LNCaP clone FGC (cell line): Measurements from ENCODE around the gene ATP5PD.

Experiments
- DNase-seq: peaks from one replicate; pipeline ENCODE4 v3.0.0-alpha.2; 2011; ENCODE audit warnings: low read depth
- H3K4me3 ChIP-seq: 2 replicates; pipeline ENCODE4 v1.5.1; 2011; ENCODE audit warnings: mild to moderate bottlenecking, low read depth, low read length, control low read depth
- TF ChIP-seq, protein P1 (sequence below): IDR thresholded peaks from 2 replicates; pipeline ENCODE4 v1.5.1; 2012; ENCODE audit warnings: mild to moderate bottlenecking; ENCODE audit not compliant: control insufficient read depth, insufficient read depth; ENCODE audit errors: extremely low read depth

The ATP5PD gene

GRCh38 chr17:75065562-75066151 lies 18.9 kb upstream of the ATP5PD start:
- DNase-seq, result no peak
- no peak overlapping the region for H3K4me3 ChIP-seq
- TF ChIP-seq, protein P1, sequence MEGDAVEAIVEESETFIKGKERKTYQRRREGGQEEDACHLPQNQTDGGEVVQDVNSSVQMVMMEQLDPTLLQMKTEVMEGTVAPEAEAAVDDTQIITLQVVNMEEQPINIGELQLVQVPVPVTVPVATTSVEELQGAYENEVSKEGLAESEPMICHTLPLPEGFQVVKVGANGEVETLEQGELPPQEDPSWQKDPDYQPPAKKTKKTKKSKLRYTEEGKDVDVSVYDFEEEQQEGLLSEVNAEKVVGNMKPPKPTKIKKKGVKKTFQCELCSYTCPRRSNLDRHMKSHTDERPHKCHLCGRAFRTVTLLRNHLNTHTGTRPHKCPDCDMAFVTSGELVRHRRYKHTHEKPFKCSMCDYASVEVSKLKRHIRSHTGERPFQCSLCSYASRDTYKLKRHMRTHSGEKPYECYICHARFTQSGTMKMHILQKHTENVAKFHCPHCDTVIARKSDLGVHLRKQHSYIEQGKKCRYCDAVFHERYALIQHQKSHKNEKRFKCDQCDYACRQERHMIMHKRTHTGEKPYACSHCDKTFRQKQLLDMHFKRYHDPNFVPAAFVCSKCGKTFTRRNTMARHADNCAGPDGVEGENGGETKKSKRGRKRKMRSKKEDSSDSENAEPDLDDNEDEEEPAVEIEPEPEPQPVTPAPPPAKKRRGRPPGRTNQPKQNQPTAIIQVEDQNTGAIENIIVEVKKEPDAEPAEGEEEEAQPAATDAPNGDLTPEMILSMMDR, result no peak

GRCh38 chr17:75064867-75065561 lies 18.2 kb upstream of the ATP5PD start:
- no peak overlapping the region for H3K4me3 ChIP-seq
- no peak for DNase-seq
- TF ChIP-seq, protein P1, result no peak

DNA sequence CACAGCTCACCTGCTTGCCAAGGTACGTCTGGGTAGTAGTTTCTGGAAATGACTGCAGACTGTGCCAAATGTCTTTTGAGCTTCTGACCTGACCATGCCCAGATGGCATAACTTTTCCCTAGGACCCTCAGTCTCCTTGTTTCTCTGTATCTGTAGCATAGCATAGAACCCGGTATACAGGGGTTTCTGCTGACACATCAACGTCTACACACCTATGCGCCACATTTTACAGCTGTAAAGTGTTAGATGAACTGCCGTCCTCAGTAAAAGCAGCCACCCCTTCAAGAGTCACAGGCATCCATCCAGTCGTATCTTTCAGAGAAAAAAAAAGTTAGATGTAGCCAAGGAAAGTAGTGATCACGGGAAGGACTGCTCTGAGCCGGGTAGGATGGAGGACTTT lies 17.7 kb upstream of the ATP5PD start:
- no peak for DNase-seq
- H3K4me3 ChIP-seq, result no peak overlapping the region
- TF ChIP-seq, protein P1, result no peak

DNA sequence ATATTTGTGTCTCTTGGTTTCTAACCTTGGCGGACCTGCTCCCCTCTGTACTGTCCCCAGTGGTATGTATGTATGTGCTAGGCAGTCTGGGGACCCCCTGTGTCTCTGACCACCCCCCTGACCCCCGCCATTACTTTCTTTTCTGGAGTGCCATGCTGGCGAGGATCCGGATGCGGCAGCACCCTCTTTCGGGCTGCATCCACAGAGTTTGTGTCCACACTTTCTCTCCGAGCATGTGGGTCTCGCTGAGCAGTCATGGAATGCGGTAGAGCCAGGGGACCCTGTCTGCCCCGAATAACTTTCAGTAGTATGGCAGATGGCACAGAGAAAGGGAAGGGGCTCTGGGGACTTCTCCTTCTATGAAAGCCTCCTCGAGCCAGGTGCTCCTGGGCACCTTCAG lies 17.3 kb upstream of the ATP5PD start:
- DNase-seq, result no peak
- TF ChIP-seq, protein P1, result no peak
- no peak overlapping the region for H3K4me3 ChIP-seq

DNA sequence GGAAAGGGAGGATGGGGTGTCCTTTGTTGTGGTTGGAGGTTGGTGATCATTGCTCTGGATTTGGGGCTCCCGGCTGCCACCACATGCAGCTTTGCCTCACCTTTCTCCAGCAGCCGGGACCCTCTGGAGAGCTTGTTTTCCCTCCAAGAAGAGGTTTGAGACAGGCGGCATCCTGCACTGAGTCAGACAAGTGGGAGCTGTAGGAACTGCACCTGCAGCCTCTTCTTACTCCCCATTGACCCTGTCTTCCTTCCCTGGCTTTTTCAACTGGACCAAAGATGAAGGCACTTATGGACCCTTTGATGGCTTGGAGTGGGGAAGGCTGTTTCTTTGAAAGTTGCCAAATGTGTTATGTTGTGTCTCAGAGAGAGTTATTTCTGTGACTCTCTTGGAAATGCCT lies 16.9 kb upstream of the ATP5PD start:
- no peak for DNase-seq
- H3K4me3 ChIP-seq, result no peak overlapping the region
- TF ChIP-seq, protein P1, result no peak

DNA sequence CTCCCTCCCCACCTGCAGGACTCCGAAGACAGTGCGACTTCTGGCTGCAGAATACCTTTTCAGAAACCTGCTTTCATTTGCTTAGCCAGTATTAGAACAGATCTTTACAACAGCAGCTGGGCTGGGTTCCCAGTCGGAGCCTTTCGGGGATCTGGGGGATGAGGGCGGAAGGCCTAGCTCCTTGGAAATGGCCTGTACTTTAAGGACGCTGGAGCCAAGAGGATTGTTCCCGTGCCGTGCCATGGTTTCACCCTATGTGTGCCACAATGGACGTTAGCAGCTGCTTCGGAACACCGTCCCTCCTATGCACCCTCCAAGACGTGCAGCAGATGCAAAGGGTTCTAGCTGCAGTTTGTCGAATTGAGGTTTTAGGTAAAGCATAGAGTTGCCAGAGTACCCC lies 16.4 kb upstream of the ATP5PD start:
- H3K4me3 ChIP-seq, result no peak overlapping the region
- DNase-seq, result no peak
- TF ChIP-seq, protein P1, result no peak

DNA sequence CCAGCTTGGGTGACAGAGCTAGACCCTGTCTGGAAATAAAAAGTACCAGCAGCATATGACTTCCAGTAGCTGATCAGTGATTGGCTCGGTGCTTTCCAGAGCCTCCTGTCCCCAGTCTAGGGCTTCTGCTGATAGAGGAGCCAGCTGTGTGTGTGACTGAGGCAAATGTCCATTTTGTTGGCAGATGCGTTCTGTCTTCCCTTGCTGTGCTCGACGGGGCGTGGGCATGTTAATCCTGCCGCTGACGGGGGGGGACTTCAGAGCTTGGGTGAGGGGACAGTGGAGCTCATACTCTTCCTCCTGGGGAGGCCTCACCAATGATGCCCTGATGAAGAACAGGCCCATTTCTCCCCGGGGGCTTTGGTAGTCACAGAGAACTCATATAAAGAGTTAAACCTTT lies 14.8 kb upstream of the ATP5PD start:
- TF ChIP-seq, protein P1, result no peak
- no peak overlapping the region for H3K4me3 ChIP-seq
- DNase-seq, result no peak
